Brain microvascular endothelial cell (primary cell): ENCODE results near the gene CLPTM1L.

Source experiments
- DNase-seq: peaks from one replicate; pipeline ENCODE4 v3.0.0-alpha.2; 2020
- H3K27ac ChIP-seq: fragments of 250-450 bp; sonication (Bioruptor Pico); 2 replicates; pipeline ENCODE4 v1.5.1; 2020; ENCODE audit warnings: mild to moderate bottlenecking, moderate library complexity
- H3K27me3 ChIP-seq: fragments of 250-450 bp; sonication (Bioruptor Pico); replicated peaks from 2 replicates; pipeline ENCODE4 v1.5.1; 2020; ENCODE audit warnings: mild to moderate bottlenecking
- H3K36me3 ChIP-seq: fragments of 250-450 bp; sonication (Bioruptor Pico); replicated peaks from 2 replicates; pipeline ENCODE4 v1.5.1; 2020; ENCODE audit warnings: mild to moderate bottlenecking
- H3K4me3 ChIP-seq: 2 replicates; pipeline ENCODE4 v1.5.1; 2011; ENCODE audit warnings: low read depth, mild to moderate bottlenecking, control low read depth, low read length, moderate library complexity
- in situ Hi-C: cut with HindIII; loops from 2 replicates; pipeline ENCODE4 v1.10.0; 2017; ENCODE audit warnings: low sequenced_read_pairs, low pct_ligation_motif_present
- TF ChIP-seq, protein P1 (sequence below): IDR thresholded peaks from 2 replicates; pipeline ENCODE4 v1.5.1; 2011; ENCODE audit warnings: low read depth, mild to moderate bottlenecking, moderate library complexity, low read length, control low read depth, inconsistent platforms; ENCODE audit errors: missing control alignments

CLPTM1L gene

GRCh38 chr5:1359031-1359645 is 14.2 kb upstream of the CLPTM1L start:
- in situ Hi-C loops: no loop called here
- peaks cover 7% of the 10 kb centered on the region for H3K27me3 ChIP-seq
- H3K27ac ChIP-seq: no peak overlapping the region
- TF ChIP-seq, protein P1, sequence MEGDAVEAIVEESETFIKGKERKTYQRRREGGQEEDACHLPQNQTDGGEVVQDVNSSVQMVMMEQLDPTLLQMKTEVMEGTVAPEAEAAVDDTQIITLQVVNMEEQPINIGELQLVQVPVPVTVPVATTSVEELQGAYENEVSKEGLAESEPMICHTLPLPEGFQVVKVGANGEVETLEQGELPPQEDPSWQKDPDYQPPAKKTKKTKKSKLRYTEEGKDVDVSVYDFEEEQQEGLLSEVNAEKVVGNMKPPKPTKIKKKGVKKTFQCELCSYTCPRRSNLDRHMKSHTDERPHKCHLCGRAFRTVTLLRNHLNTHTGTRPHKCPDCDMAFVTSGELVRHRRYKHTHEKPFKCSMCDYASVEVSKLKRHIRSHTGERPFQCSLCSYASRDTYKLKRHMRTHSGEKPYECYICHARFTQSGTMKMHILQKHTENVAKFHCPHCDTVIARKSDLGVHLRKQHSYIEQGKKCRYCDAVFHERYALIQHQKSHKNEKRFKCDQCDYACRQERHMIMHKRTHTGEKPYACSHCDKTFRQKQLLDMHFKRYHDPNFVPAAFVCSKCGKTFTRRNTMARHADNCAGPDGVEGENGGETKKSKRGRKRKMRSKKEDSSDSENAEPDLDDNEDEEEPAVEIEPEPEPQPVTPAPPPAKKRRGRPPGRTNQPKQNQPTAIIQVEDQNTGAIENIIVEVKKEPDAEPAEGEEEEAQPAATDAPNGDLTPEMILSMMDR: no peak
- H3K4me3 ChIP-seq: no peak overlapping the region
- DNase-seq: no peak
- H3K36me3 ChIP-seq: no peaks in the 10 kb centered on the region

DNA sequence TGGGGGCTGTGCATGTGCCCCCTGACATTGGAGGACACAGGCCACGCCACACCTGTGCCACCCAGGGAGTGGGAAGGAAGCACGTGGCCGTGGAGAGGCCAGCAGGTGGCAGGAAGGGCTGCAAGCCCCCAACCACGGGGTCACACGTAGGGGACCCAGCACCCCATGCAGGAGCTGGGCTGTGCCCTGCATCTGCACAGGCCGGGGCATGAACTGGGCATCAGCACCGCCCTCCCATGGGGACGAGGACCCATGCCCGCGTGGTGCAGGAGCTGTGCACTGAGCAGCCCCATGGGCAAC is 13.8 kb upstream of the CLPTM1L start:
- TF ChIP-seq, protein P1: no peak
- in situ Hi-C loops: no loop called here
- peaks cover 7% of the 10 kb centered on the region for H3K27me3 ChIP-seq

GRCh38 chr5:1357946-1358725 is 13.2 kb upstream of the CLPTM1L start:
- Histone ChIP-seq H3K27ac (no peak overlapping the region), H3K36me3 (no peaks in the 10 kb centered on the region), H3K27me3 (peaks cover 7% of the 10 kb centered on the region), H3K4me3 (no peak overlapping the region)
- TF ChIP-seq, protein P1: no peak
- in situ Hi-C loops: no loop called here
- DNase-seq: no peak

More for the DNA sequence above, 13.8 kb upstream of the CLPTM1L start:
- DNase-seq: no peak
- Histone ChIP-seq H3K27ac (no peak overlapping the region), H3K4me3 (no peak overlapping the region), H3K36me3 (no peaks in the 10 kb centered on the region)

- TF ChIP-seq, protein P1: no peak
- DNase-seq: no peak
- H3K4me3 ChIP-seq: no peak overlapping the region
- in situ Hi-C loops: no loop called here
- H3K27me3 ChIP-seq: peaks cover 7% of the 10 kb centered on the region
- no peaks in the 10 kb centered on the region for H3K36me3 ChIP-seq
- H3K27ac ChIP-seq: no peak overlapping the region
These were observed 12.2 kb upstream of the CLPTM1L start for GRCh38 chr5:1356873-1357787.

GRCh38 chr5:1354576-1354975 is 9.7 kb upstream of the CLPTM1L start:
- in situ Hi-C loops: no loop called here
- TF ChIP-seq, protein P1: no peak
- DNase-seq: no peak
- H3K27me3 ChIP-seq: peaks cover 7% of the 10 kb centered on the region
- H3K36me3 ChIP-seq: no peaks in the 10 kb centered on the region
- H3K27ac ChIP-seq: no peak overlapping the region
- H3K4me3 ChIP-seq: no peak overlapping the region
